T follicular helper cell (primary cell): ENCODE data around the gene WDR38.
A peak's percentile ranks its signal among the peaks of the same experiment; 100 is the strongest.

Source experiments
- DNase-seq: peaks from one replicate; pipeline ENCODE4 v3.0.0-alpha.2; 2020; ENCODE audit warnings: low read depth
- total RNA-seq, 2 experiments: gene quantifications; one replicate each; lab custom pipeline; 2026; lab: John Stamatoyannopoulos, UW

WDR38 gene, protein sequence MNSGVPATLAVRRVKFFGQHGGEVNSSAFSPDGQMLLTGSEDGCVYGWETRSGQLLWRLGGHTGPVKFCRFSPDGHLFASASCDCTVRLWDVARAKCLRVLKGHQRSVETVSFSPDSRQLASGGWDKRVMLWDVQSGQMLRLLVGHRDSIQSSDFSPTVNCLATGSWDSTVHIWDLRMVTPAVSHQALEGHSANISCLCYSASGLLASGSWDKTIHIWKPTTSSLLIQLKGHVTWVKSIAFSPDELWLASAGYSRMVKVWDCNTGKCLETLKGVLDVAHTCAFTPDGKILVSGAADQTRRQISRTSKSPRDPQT
- 0 to 0.06 reads per million in 2 experiments for total RNA-seq

DNA sequence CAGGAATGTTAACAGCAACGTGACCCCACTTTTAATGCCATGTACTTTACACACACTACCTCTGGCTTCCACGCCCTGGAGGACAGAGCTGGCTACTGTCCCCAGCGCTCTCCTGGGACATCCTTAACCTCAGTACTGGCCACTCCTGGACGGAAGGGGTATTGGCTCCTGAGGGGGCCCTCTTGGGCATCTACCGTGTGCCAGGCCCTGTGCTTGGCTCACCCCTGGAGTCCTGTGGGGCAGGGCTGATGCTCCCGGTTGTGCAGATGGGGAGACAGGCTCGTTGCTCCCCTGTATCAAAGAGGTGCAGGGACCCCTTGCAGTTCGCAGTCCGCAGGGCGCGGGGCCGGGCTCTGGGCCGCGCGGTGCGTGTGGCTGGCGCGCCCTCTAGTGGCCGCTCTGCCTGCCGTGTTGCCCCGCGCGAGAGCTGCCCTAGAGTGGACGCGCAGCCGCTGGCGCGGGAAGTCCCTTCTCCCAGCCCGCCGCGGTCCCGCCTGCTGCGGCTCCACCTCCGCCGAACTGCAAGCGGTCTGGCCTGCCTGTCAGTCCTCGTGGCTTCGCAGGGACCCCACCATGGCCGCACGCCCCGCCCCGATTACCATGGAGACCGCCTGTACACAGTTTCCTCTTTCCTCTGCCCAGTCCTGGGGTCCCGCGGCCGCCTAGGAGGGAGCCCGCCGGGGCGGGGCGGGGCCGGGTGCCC is at the start of gene WDR38:
Gene WDR38, plus strand, starts transcription at position 632 of the 703 bp plus-strand sequence. CDS start 72 bp downstream, outside the sequence.
- peak; percentile 63 for DNase-seq

DNA sequence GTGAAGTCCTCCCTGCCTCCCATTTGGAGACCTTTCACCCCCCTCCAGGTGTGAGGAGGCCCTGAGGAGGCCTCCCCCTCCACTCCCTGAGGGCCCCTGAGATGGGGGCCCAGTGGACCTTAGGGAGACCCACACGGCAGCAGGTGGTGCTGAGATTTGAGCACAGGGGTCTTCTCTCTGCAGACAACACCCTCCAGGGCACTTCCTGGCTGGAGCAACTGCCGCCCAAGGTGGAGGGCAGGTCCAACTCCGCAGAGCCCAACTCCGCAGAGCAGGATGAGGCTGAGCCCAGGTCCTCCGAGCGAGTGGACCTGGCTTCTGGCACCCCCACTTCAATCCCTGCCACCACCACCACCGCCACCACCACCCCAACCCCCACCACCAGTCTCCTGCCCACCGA is 49.3 kb upstream of the WDR38 start:
- no peak for DNase-seq

DNA sequence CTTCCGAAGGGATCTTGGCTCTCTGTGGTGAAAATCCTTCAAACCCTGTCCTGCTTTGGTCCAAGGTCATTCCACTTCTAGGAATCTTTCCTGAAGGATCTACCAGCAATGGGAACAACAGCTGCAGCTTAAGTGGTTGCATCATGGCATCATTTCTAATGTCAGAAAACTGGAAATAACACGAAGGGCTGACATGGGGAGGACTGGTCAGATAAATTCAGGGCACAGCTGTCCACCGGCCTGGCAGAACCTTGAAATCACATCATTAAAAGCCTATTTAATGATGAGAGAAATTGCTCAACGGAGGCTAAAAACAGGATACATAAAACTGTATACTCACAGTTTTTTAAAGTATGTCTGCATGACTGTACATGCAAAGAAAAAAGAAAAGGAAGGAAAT is 48.1 kb upstream of the WDR38 start:
- no peak for DNase-seq

DNA sequence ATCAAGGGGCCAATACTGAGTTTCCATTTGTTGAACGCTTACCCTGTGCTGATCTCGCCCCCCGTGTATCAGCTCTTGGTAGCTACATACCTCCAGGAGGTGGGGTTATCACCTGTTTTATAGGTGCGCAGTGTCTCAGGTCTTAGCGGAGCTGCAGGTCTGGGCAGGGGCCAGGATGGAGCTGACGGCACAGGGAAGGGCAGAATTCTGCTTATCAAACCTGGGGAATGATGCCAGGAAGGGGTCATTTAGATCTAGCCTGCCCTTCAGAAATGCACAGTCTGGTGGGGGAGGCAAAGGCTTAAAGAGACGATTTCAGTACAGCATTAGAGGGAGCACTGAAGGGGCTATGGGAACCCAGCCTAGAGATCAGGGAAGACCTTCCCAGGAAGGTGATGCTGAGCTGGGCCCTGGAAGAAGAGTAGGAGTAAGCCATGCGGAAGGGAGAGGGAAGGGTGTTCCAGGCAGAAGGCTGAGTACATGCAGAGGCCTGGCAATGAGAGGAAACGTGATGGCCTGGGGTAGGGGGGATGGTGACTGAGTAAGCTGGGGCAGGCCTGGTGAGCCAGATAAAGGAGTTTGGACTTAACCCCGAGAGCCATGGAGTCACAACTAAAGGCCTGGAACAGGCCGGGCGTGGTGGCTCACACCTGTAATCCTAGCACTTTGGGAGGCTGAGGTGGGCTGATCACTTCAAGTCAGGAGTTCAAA is 44.9 kb upstream of the WDR38 start:
- no peak for DNase-seq

DNA sequence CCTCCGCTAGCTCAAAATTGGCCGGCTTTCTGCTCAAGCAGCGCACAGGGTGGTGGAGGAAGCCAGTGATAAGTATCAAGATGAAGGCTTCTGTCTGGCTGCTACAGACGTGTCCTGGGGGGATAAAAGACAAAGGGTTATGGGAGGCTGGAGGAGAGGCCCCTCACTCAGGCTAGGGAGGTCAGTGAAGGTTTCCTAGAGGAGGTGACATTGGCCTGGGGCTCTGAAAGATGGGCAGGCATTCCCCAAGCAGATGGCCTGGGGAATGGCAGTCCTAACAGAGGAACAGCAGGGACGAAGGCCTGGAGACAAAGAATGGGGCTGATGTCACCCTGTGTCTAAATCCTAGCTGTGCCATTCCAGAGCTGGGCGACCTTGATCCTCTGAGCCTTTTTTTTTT is 44.0 kb upstream of the WDR38 start:
- no peak for DNase-seq

DNA sequence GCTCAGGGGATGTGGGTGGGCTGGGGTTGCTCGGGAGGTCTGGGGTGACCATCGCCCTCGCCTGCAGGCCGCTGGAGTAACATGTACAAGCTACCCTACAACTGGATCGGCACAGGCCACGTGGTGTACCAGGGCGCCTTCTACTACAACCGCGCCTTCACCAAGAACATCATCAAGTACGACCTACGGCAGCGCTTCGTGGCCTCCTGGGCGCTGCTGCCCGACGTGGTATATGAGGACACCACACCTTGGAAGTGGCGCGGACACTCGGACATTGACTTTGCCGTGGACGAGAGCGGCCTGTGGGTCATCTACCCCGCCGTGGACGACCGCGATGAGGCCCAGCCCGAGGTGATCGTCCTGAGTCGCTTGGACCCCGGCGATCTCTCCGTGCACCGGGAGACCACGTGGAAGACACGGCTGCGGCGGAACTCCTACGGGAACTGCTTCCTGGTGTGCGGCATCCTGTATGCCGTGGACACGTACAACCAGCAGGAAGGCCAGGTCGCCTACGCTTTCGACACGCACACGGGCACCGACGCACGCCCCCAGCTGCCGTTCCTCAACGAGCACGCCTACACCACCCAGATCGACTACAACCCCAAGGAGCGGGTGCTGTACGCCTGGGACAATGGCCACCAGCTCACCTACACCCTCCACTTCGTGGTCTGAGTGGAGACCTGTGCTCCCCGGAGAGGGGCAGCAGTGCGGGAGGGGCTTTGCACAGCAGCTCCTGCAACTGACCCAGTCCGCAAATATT is 43.3 kb upstream of the WDR38 start:
- no peak for DNase-seq

DNA sequence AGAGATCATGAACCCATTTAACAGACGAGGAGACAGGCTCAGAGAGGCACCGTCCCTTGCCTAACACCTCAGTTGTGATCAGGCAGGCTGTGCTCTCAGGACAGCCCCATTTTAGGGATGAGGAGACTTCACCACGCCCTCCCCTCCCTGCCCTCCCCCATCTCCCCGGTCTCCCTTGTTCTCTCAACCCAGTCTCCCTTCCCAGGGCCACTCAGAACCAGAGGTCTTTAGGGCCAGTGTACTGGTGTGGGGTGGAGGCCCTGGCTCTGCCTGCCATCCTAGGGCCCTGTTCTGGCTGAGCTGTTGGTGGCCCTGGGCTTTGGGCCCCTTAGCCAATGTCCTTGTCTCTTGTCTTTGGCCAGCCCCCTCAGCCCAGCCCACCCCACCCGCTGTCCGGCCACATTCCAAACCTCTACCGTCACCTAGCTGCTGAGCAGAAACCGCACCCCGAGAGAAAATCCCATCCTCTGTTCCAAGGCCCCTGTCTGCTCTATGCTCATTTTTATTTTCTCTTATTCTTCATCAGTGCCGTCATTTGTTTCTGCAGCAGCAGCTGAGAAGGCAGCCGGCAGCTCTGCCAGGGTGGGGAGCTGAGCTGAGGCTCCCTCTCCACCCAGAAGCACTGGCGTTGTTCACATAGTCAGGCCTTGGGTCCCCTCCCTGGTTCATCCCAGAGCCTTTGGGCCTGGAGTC is 42.5 kb upstream of the WDR38 start:
- DNase-seq = no peak

DNA sequence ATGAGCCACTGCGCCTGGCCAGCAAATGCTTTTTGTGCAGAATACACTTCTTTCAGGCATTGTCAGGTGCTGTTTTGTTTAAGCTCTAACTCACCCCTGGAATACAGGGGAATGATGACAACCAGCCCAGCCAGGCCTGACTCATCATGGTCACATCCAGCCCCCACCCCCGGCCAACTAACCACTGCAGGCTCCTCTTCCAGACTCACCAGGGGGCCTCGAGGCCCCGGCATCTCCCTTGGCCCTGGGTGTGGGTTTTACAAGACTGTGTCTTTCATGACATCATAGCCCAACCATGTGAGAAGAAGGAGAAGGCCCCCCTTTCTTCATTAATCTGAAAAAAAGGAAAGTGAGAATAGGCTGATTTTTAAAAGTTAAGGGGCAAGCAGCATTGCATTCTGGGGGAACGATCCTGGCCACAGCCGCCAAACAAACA is 40.8 kb upstream of the WDR38 start:
- DNase-seq = no peak

DNA sequence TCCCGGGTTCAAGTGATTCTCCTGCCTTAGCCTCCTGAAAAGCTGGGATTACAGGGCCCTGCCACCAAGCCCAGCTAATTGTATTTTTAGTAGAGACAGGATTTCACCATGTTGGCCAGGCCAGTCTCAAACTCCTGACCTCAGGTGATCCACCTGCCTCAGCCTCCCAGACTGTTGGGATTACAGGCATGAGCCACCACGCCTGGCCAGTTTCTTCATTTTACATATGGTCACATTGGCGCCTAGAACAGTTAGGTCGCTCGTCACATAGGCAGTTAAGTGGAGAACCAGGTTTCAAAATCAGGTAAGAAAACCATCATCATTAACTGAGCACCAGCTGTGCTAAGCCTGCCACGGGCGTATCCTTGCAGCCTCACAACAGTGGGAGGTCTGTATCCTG is 40.2 kb upstream of the WDR38 start:
- DNase-seq = no peak

DNA sequence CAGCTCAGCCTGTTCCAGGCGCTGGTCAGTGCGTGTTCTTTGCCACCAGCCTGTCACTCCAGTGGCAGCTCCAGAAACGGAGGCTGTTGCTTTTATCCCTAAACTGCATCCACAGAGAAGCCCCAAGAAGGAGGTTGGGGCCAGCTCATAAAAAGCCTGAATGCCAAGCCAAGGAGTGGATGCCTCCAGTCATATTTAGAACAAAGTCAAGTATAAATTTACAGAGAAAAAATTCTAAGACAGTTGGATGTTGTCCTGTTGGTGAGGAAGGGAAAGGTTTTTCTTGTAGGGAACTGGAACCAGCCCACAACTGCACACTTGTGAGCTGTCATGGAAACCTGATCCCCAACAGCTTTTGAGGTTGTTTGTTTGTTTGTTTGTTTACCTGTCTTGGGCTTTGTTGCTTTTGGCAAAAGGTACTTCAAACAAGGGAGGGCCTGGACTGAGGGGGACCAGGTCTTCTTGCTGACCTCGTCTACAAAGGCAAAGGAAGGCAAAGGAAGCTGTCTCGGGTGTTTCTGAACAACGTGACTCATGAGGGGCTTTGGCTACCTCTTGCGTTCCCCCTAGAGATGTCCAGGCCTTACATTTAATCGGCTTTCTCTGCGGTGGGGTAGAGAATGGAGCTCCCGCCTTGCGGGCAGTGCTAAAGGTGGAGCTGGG is 39.6 kb upstream of the WDR38 start:
- no peak for DNase-seq

DNA sequence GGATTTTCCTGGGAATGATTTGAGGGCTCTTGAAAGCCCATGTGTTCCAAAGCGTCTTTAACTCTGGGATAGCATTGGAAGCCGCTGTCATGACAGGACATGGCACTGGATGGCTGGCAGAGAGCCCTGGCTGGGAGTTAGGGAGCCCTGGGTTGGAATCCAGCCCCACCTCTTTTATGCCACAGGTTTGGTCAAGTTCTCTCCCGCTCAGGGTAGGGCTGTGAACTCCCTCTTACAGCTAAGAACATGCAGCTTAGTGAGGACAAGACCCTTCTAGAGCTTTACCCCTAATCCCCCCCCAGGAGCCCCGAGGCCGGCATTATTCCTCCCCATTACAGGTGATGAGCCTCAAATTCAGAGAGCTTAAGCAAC is 39.1 kb upstream of the WDR38 start:
- DNase-seq = no peak

DNA sequence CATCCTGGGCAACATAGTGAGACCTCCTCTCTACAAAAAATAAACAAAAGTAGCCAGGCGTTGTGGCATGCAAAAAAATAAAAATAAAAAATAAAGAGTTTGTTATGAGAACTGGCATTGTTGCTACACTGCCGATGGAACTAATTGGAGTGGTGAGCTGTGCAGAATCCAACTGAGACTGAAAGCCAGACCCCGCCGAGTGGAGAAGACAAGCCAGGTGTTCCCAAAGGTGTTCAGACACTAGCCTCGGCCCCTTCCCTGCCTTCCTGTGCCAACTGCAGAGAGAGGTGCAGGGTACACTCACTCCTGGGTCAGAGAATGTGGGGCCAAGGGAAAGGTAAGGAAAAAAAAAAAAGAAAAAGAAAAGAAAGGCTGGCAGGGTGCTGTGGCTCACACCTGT is 37.7 kb upstream of the WDR38 start:
- DNase-seq = no peak

DNA sequence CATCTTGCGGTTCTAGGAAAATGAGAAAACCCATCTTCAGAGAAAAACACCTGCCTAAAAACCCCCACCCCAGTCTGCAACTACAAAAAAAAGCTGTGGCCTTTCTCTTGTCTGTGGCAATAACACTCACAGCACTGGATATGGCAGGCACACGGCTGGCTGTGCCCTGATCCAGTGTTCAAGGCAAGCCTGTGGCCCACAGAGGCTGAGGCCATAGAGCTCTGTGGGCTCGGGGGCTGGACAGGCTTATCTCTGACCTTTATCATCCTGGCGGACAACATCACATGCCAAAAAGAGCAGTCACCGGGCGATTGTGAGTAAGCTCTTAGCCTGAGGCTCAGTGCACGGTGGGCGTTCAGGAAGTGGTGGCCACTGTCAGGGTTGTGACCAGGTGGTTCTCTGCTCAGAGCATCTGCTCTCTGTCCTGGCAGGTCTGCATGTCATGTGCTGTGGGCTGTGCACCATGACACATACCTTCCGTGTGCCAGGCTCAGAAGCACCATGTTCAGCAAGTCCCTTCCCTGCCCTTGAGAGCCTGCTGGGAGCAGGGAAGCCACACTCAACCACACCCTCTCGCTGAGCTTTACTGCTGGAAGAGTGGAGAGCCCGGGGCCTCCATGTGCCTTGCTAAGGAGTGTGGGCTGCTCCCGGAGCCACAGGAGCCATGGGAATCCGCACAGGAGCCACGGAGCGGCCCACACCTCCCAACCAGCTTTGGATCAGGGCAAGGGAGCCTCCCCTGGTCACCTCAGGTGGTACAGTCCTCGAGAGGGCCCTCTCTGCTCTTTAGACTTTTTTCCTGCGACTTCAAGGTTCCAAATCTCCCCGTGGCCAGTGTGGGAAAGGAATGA is 34.6 kb upstream of the WDR38 start:
- no peak for DNase-seq

DNA sequence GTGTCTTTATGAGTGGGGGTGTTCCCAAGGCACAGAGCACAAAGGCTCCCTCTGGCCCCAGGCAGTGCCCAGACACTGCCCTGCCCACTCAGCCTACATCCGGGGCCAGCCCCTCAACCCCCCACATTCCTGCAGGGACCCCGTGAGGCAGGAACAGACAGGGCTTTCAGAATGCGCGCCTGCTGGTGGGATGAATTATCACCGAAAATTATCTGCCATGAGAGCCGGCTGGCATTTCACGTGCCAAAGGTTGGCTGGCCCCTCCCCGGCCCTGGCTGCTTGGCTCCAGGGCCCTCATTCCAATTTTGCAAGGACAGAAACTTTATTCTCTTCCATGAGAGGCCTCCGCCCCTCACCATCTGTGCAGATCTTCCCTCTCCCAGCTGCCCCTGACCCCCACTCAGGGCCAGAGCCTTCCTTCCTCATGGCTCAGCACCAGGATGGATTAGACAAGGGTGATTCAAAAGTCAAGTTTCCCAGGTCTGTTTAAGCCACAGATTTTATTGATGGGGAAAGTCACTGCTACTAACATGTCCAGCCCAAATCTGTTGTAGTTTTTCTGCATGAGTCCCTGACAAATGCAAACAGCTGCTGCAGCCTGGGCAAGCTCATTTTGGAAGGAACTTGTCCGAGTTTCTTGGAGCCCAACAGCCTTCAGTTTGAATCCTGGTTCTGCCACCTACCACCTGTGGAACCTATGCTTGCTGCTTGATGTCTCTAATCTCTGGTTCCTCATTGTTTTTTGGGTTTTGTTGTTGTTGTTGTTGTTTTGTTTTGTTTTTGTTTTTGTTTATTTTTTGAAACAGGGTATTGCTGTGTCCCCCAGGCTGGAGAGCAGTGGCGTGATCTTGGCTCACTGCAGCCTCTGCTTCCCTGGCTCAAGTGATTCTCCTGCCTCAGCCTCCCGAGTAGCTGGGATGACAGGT is 32.3 kb upstream of the WDR38 start:
- DNase-seq = no peak

DNA sequence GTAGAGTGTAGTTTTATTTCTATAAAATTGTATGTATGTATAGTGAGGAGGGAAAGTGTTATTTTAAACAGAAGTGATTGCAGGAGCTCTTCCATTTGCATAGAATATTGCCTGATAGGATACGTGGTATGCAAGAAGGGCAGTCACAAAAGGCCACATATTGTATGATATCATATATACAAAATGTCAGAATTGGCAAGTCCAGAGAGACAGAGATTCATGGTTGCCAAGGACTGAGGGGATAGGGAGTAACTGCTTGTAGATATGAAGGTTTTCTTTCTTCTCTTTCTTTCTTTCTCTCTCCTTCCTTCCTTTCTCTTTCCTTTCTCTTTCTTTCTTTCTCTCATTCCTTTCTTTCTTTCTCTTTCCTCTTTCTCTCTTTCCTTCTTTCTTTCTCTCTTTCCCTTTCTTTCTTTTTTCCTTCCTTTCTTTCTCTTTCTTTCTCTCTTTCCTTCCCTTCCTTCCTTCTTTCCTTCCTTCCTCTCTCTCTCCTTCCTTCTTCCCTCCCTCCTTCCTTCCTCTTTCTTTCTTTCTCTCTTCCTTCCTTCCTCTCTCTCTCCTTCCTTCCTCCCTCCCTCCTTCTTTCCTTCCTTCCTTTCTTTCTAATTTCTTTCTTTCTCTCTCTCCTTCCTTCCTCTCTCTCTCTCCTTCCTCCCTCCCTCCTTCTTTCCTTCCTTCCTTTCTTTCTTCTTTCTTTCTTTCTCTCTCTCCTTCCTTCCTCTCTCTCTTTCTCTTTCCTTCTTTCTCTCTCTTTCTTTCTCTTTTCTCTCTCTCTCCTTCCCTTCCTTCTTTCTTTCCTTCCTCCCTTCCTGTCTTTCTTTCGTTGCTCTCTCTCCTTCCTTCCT is 24.5 kb upstream of the WDR38 start:
- DNase-seq = no peak

DNA sequence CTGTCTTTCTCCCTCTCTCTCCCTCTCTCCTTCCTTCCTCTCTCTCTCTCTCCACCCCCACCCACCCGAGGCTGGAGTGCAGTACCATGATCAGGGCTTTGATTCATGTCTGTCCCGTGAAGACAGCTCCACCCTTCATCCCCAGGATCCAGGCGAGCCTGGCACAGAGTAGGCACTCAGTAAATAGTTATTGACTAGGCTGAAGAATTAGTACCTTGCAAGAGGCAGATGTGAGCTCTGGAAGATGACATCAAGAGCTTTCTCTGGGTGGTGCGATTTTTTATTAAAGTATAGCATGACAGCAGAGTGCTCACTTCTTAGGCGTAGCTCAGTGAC is 24.0 kb upstream of the WDR38 start:
- DNase-seq = no peak

DNA sequence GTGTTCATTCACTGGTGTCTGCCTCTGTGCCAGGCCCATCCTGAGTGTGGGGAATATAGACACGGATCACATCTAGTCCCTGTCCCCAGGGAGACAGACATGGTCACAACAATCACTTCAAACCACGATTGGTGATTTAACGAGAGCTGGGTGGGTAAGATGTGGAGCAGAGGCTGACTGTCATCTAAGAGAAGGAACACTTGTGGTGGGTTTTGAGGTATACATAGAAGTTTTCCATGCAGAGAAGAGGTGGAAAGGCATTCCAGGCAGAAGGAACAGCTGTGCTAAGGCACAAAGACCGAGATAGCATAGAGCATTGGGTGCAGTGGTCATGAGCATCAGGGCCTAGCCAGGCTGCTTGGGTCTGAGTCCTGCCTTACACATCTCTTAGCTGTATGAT is 22.7 kb upstream of the WDR38 start:
- DNase-seq = no peak
